GM18909 (cell line): ENCODE data around the gene COL5A1.

Experiments used
- ATAC-seq: cut with Tn5 transposase; IDR thresholded peaks from one replicate; pipeline ENCODE4 v1.9.1; 2021; ENCODE audit warnings: mild to moderate bottlenecking; ENCODE audit not compliant: unreplicated experiment, poor library complexity

The COL5A1 gene

GRCh38 chr9:134735441-134736175 lies 94.0 kb downstream of the COL5A1 start:
- no peak for ATAC-seq

GRCh38 chr9:134736791-134737497 lies 95.3 kb downstream of the COL5A1 start:
- ATAC-seq = no peak

GRCh38 chr9:134737842-134738580 lies 96.4 kb downstream of the COL5A1 start:
- ATAC-seq = no peak

GRCh38 chr9:134738869-134739659 lies 97.5 kb downstream of the COL5A1 start:
- ATAC-seq = no peak

- no peak for ATAC-seq
These were observed 98.0 kb downstream of the COL5A1 start for GRCh38 chr9:134739660-134739968.

GRCh38 chr9:134740071-134740470 lies 98.5 kb downstream of the COL5A1 start:
- ATAC-seq = no peak

- ATAC-seq = no peak
These were observed 100.2 kb downstream of the COL5A1 start for GRCh38 chr9:134741846-134742245.

- ATAC-seq = no peak
These were observed 101.4 kb downstream of the COL5A1 start for GRCh38 chr9:134742822-134743535.

- no peak for ATAC-seq
These were observed 102.2 kb downstream of the COL5A1 start for GRCh38 chr9:134743853-134744252.

- no peak for ATAC-seq
These were observed 103.0 kb downstream of the COL5A1 start for GRCh38 chr9:134744385-134745295.

GRCh38 chr9:134747951-134748489 lies 106.4 kb downstream of the COL5A1 start:
- no peak for ATAC-seq

- no peak for ATAC-seq
These were observed 107.0 kb downstream of the COL5A1 start for GRCh38 chr9:134748591-134748990.

- ATAC-seq = no peak
These were observed 109.0 kb downstream of the COL5A1 start for GRCh38 chr9:134750450-134751155.

GRCh38 chr9:134751622-134752021 lies 110.0 kb downstream of the COL5A1 start:
- ATAC-seq = no peak

- ATAC-seq = no peak
These were observed 111.0 kb downstream of the COL5A1 start for GRCh38 chr9:134752471-134753168.

- ATAC-seq = no peak
These were observed 111.6 kb downstream of the COL5A1 start for GRCh38 chr9:134753191-134753590.

- ATAC-seq = no peak
These were observed 113.8 kb downstream of the COL5A1 start for GRCh38 chr9:134755221-134755907.
